Astrocyte (in vitro differentiated cells and primary cell): ENCODE measurements around the gene PEX14. TPM values are rescaled to one million over a fixed set of nuclear protein-coding genes. Genes with fewer than 3 reads are reported as not detected.

Experiments
- DNase-seq: peaks from one replicate; pipeline ENCODE4 v3.0.0-alpha.2; 2010; ENCODE audit warnings: low read depth
- FAIRE-seq: peaks from 2 replicates; lab custom pipeline; 2011; peaks lifted over from hg19 to GRCh38; lab: Jason Lieb, UNC
- H2AFZ ChIP-seq: 2 replicates; pipeline ENCODE4 v1.6.0; 2012; ENCODE audit warnings: low read depth, low read length, inconsistent platforms
- H3K27ac ChIP-seq: 2 replicates; pipeline ENCODE4 v1.5.1; 2011; ENCODE audit warnings: low read depth, low read length, inconsistent platforms
- H3K27me3 ChIP-seq: 2 replicates; pipeline ENCODE4 v1.6.0; 2011; ENCODE audit warnings: low read length, inconsistent platforms; ENCODE audit not compliant: insufficient read depth
- H3K36me3 ChIP-seq: 2 replicates; pipeline ENCODE4 v1.5.1; 2011; ENCODE audit warnings: low read length, inconsistent platforms; ENCODE audit not compliant: insufficient read depth
- H3K4me1 ChIP-seq: 2 replicates; pipeline ENCODE4 v1.5.1; 2011; ENCODE audit warnings: low read length, inconsistent platforms; ENCODE audit not compliant: insufficient read depth
- H3K4me2 ChIP-seq: 2 replicates; pipeline ENCODE4 v1.6.0; 2012; ENCODE audit warnings: low read length, inconsistent platforms
- H3K4me3 ChIP-seq: 2 replicates; pipeline ENCODE4 v1.5.1; 2011; ENCODE audit warnings: low read depth, mild to moderate bottlenecking, low read length, inconsistent platforms; ENCODE audit not compliant: insufficient read depth
- H3K79me2 ChIP-seq: 2 replicates; pipeline ENCODE4 v1.6.0; 2012; ENCODE audit warnings: mild to moderate bottlenecking, low read length, inconsistent platforms; ENCODE audit not compliant: insufficient read depth
- H3K9ac ChIP-seq: 2 replicates; pipeline ENCODE4 v1.6.0; 2012; ENCODE audit warnings: mild to moderate bottlenecking, low read length, inconsistent platforms
- H3K9me3 ChIP-seq: 2 replicates; pipeline ENCODE4 v1.5.1; 2012; ENCODE audit warnings: low read depth, mild to moderate bottlenecking, low read length, inconsistent platforms; ENCODE audit not compliant: insufficient read depth
- H4K20me1 ChIP-seq: 2 replicates; pipeline ENCODE4 v1.6.0; 2012; ENCODE audit warnings: low read length, inconsistent platforms; ENCODE audit not compliant: insufficient read depth
- H3K27ac Mint-ChIP-seq: one replicate; pipeline ENCODE4 v1.8.0; 2021; ENCODE audit warnings: mild to moderate bottlenecking, mixed read lengths; ENCODE audit not compliant: unreplicated experiment
- H3K27me3 Mint-ChIP-seq: one replicate; pipeline ENCODE4 v1.8.0; 2021; ENCODE audit warnings: low read depth, mixed read lengths; ENCODE audit not compliant: unreplicated experiment
- H3K36me3 Mint-ChIP-seq: one replicate; pipeline ENCODE4 v1.8.0; 2021; ENCODE audit warnings: low read depth, mixed read lengths; ENCODE audit not compliant: unreplicated experiment
- H3K4me1 Mint-ChIP-seq: one replicate; pipeline ENCODE4 v1.8.0; 2021; ENCODE audit warnings: low read depth, mixed read lengths; ENCODE audit not compliant: unreplicated experiment
- H3K4me3 Mint-ChIP-seq: one replicate; pipeline ENCODE4 v1.8.0; 2021; ENCODE audit warnings: mild to moderate bottlenecking, moderate library complexity, mixed read lengths; ENCODE audit not compliant: unreplicated experiment
- H3K9me3 Mint-ChIP-seq: one replicate; pipeline ENCODE4 v1.8.0; 2021; ENCODE audit warnings: mild to moderate bottlenecking, mixed read lengths; ENCODE audit not compliant: unreplicated experiment
- EZH2 ChIP-seq: IDR thresholded peaks from 2 replicates; pipeline ENCODE4 v1.6.1; 2012; ENCODE audit warnings: mild to moderate bottlenecking, low read length, inconsistent platforms; ENCODE audit not compliant: insufficient read depth
- total RNA-seq: library from RNA; stranded (reverse); gene quantifications from 2 replicates; pipeline ENCODE4 v1.2.1, GENCODE V29; 2021
- TF ChIP-seq, protein P1 (sequence below): IDR thresholded peaks from 2 replicates; pipeline ENCODE4 v1.5.1; 2011; ENCODE audit warnings: low read depth, mild to moderate bottlenecking, inconsistent platforms, low read length, moderate library complexity; ENCODE audit not compliant: insufficient read depth

Gene PEX14
- total RNA-seq, 1 donor from 2014 or later = 23.3 TPM

- H3K27ac ChIP-seq = no peak overlapping the region
- H3K4me3 Mint-ChIP-seq = no peak overlapping the region
- DNase-seq (no peak), FAIRE-seq (no peak)
- H3K27ac Mint-ChIP-seq = no peak overlapping the region
- H3K4me2 ChIP-seq = no peak overlapping the region
- no peaks in the 10 kb centered on the region for H3K4me1 Mint-ChIP-seq
- no peaks in the 10 kb centered on the region for H3K79me2 ChIP-seq
- no peak overlapping the region for H2AFZ ChIP-seq
- H3K9ac ChIP-seq = no peak overlapping the region
- peaks cover 5% of the 10 kb centered on the region for H3K36me3 Mint-ChIP-seq
- H3K36me3 ChIP-seq = no peaks in the 10 kb centered on the region
- H3K9me3 ChIP-seq = no peaks in the 10 kb centered on the region
- no peak for TF ChIP-seq EZH2
- TF ChIP-seq, protein P1, sequence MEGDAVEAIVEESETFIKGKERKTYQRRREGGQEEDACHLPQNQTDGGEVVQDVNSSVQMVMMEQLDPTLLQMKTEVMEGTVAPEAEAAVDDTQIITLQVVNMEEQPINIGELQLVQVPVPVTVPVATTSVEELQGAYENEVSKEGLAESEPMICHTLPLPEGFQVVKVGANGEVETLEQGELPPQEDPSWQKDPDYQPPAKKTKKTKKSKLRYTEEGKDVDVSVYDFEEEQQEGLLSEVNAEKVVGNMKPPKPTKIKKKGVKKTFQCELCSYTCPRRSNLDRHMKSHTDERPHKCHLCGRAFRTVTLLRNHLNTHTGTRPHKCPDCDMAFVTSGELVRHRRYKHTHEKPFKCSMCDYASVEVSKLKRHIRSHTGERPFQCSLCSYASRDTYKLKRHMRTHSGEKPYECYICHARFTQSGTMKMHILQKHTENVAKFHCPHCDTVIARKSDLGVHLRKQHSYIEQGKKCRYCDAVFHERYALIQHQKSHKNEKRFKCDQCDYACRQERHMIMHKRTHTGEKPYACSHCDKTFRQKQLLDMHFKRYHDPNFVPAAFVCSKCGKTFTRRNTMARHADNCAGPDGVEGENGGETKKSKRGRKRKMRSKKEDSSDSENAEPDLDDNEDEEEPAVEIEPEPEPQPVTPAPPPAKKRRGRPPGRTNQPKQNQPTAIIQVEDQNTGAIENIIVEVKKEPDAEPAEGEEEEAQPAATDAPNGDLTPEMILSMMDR = no peak
- H3K4me3 ChIP-seq = no peak overlapping the region
- H3K27me3 Mint-ChIP-seq = no peaks in the 10 kb centered on the region
- H3K4me1 ChIP-seq = peaks cover 3% of the 10 kb centered on the region
- no peaks in the 10 kb centered on the region for H3K27me3 ChIP-seq
- no peaks in the 10 kb centered on the region for H3K9me3 Mint-ChIP-seq
- no peaks in the 10 kb centered on the region for H4K20me1 ChIP-seq
Observed at GRCh38 chr1:10630661-10631120, 155.9 kb downstream of the PEX14 start.

GRCh38 chr1:10631121-10631810, 156.5 kb downstream of the PEX14 start:
- H3K36me3 Mint-ChIP-seq = peaks cover 5% of the 10 kb centered on the region
- H3K27ac ChIP-seq = no peak overlapping the region
- H3K36me3 ChIP-seq = no peaks in the 10 kb centered on the region
- no peak overlapping the region for H3K27ac Mint-ChIP-seq
- DNase-seq = no peak
- H3K9me3 Mint-ChIP-seq = no peaks in the 10 kb centered on the region
- no peak overlapping the region for H3K4me2 ChIP-seq
- H3K9ac ChIP-seq = no peak overlapping the region
- TF ChIP-seq, protein P1 = no peak
- no peak for TF ChIP-seq EZH2
- H3K4me3 Mint-ChIP-seq = no peak overlapping the region
- H2AFZ ChIP-seq = no peak overlapping the region
- H4K20me1 ChIP-seq = no peaks in the 10 kb centered on the region
- no peaks in the 10 kb centered on the region for H3K79me2 ChIP-seq
- FAIRE-seq = no peak
- H3K9me3 ChIP-seq = no peaks in the 10 kb centered on the region
- H3K27me3 Mint-ChIP-seq = no peaks in the 10 kb centered on the region
- H3K4me3 ChIP-seq = no peak overlapping the region
- H3K4me1 Mint-ChIP-seq = no peaks in the 10 kb centered on the region
- no peaks in the 10 kb centered on the region for H3K27me3 ChIP-seq
- H3K4me1 ChIP-seq = peaks cover 3% of the 10 kb centered on the region
